Body of pancreas (tissue), 4 donors: ENCODE measurements around the gene TPP1. TPM values are rescaled to one million over a fixed set of nuclear protein-coding genes. Genes with fewer than 3 reads are reported as not detected.

ENCODE experiments used
- ATAC-seq: fragments of 150-250 bp; one replicate; pipeline ENCODE4 v1.9.1; 2016
- DNase-seq, 4 donors: peaks; one replicate each; pipeline ENCODE4 v3.0.0-alpha.2; 2019
- H3K27ac ChIP-seq, 4 donors: fragments of 200-600 bp; sonication (generic); 1 replicate in 3 of 4; 2 replicates in 1 of 4; pipeline versions ENCODE4 v1.5.1 to v1.6.1; 2016 to 2019; ENCODE audit warnings: mild to moderate bottlenecking in 1 of 4, mixed read lengths in 1 of 4, moderate library complexity in 1 of 4
- H3K27me3 ChIP-seq, 2 donors: fragments of 200-600 bp; sonication (generic); one replicate each; pipeline ENCODE4 v1.6.0; 2016; ENCODE audit warnings: mild to moderate bottlenecking in 1 of 2
- H3K36me3 ChIP-seq, 2 donors: fragments of 200-600 bp; sonication (generic); replicated peaks in 1 of 2; 2 replicates each; pipeline ENCODE4 v1.5.1; 2016; ENCODE audit warnings: low read depth in 2 of 2; ENCODE audit not compliant: insufficient read depth in 1 of 2
- H3K4me1 ChIP-seq: fragments of 200-600 bp; sonication (generic); one replicate; pipeline ENCODE4 v1.6.0; 2016
- H3K4me3 ChIP-seq, 2 donors: fragments of 200-600 bp; sonication (generic); 1 replicate in 1 of 2; 2 replicates in 1 of 2; pipeline ENCODE4 v1.5.1; 2016 to 2019
- H3K9me3 ChIP-seq, 3 donors: fragments of 200-600 bp; sonication (generic); 1 replicate in 2 of 3; 2 replicates in 1 of 3; pipeline ENCODE4 v1.5.1; 2016
- POLR2A ChIP-seq, 3 donors: fragments of 450-650 bp; IDR thresholded peaks; one replicate each; pipeline ENCODE4 v1.6.1; 2016; ENCODE audit warnings: antibody characterized with exemption in 3 of 3, mild to moderate bottlenecking in 2 of 3
- whole genome bisulfite sequencing, 2 donors: methylation state at CpG; one replicate each; pipeline ENCODE4 v1.1.5; 2017; 5-methylcytosine and 5-hydroxymethylcytosine counted together
- intact Hi-C: fragments of 100-400 bp; cut with DNase I; formaldehyde crosslinking; loops from one replicate; pipeline ENCODE4 v1.15.1; 2023
- total RNA-seq, 2 donors: library from RNA; depleted of rRNA; stranded (reverse); fragments of >200 nt; gene quantifications; one replicate each; pipeline ENCODE4 v1.1.0, GENCODE V29; 2016
- TF ChIP-seq, protein P1 (sequence below), 7 experiments: fragments of 450-650 bp in 4 of 7; fragments of 200-600 bp in 3 of 7; sonication (generic) in 3 of 7; IDR thresholded peaks; one replicate each; pipeline ENCODE4 v1.5.1; 2016 to 2019; ENCODE audit warnings: antibody characterized with exemption in 7 of 7

TPP1 gene
- total RNA-seq, 2 donors from 2014 or later: 20.8 TPM

DNA sequence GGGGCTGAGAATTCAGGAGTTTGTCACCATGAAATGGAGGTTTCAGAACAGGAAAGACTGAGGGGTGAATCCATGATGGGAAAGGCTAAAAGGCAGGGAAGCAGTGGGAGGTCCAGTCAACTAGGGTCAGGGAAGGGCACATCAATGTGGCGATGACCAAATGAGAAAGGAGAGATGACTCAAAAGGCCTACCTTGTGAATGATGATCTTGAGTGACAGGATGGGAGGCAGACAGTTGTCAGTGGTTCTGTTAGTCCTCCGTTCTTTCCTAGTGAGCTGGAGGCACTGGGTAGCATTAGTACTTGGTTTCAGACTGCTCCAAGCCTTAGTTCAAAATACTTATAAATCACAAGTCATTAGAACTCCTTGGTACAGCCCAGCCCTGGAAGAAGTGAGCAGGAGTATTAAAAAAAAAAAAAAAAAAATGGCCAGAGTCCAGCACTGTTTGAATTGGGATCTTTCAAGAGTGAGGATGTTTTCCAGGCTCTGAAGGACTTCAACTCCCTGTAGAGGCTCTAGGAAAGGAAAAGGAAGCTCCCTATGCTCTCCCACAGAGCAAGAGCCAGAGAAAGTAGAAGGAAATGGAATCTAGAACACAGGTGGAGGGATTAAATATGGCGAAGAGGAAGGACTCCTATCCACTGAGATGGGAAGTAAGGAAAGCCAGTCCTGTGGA is 44.7 kb upstream of the TPP1 start:
- no peak overlapping the region for H3K27ac ChIP-seq
- no peaks in the 10 kb centered on the region for H3K9me3 ChIP-seq
- no peak for ATAC-seq
- H3K4me3 ChIP-seq: no peak overlapping the region
- intact Hi-C loops: no loop called here
- no peaks in the 10 kb centered on the region for H3K36me3 ChIP-seq
- TF ChIP-seq, protein P1, sequence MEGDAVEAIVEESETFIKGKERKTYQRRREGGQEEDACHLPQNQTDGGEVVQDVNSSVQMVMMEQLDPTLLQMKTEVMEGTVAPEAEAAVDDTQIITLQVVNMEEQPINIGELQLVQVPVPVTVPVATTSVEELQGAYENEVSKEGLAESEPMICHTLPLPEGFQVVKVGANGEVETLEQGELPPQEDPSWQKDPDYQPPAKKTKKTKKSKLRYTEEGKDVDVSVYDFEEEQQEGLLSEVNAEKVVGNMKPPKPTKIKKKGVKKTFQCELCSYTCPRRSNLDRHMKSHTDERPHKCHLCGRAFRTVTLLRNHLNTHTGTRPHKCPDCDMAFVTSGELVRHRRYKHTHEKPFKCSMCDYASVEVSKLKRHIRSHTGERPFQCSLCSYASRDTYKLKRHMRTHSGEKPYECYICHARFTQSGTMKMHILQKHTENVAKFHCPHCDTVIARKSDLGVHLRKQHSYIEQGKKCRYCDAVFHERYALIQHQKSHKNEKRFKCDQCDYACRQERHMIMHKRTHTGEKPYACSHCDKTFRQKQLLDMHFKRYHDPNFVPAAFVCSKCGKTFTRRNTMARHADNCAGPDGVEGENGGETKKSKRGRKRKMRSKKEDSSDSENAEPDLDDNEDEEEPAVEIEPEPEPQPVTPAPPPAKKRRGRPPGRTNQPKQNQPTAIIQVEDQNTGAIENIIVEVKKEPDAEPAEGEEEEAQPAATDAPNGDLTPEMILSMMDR (IDR thresholded peaks at IDR 0.05): no peak
- TF ChIP-seq POLR2A (IDR thresholded peaks at IDR 0.05): no peak
- DNase-seq: no peak
- H3K27me3 ChIP-seq: no peaks in the 10 kb centered on the region
- H3K4me1 ChIP-seq: no peaks in the 10 kb centered on the region
- 57 to 88% methylated on average over 2 to 3 of the region's 3 CpGs for WGBS, 2 donors

DNA sequence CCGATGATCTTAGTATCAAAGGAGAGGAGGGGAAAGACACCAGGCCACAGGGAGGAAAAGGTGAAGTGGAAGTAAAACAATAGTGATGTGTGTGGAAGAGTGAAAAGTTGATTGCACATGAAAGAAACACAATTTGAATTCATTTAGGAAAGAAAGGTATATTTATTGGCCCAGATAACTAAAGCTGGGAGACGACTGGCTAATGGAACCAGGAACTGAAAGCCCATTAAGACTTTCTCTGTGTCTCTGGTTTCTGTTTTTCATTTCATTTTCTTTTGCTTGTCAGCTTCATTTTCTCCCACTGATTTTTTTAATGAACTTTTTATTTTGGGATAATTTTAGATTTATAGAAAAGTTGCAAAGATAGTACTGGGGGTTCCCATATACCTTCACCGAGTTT is 41.5 kb upstream of the TPP1 start:
- 78 to 80% methylated on average over 3 of the region's 3 CpGs for WGBS, 2 donors
- Histone ChIP-seq H3K27ac (no peak overlapping the region), H3K27me3 (no peaks in the 10 kb centered on the region), H3K4me1 (no peaks in the 10 kb centered on the region), H3K9me3 (no peaks in the 10 kb centered on the region), H3K4me3 (no peak overlapping the region), H3K36me3 (no peaks in the 10 kb centered on the region)
- no peak for DNase-seq
- intact Hi-C loops: no loop called here
- TF ChIP-seq POLR2A (IDR thresholded peaks at IDR 0.05): no peak
- TF ChIP-seq, protein P1 (IDR thresholded peaks at IDR 0.05): no peak
- ATAC-seq: no peak

DNA sequence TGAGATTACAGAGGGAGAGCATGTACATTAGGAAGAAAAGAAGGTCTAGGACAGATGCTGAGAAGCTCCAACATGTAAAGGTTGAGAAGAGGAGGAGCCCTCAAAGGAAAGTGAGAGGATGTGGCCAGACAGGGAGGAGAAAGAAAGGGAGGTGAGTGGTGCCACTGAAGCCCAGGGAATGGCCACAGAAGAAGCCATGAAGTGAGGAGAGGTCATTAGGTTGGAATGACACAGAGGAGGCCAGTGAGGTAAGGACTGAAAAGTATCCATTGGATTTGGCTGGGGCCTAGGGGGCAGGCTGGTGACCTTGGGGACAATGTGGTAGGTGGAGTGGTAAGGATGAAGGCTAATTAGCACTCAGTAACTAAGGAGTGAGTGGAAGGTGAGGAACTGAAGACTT is 39.4 kb upstream of the TPP1 start:
- no peaks in the 10 kb centered on the region for H3K27me3 ChIP-seq
- no peak overlapping the region for H3K4me3 ChIP-seq
- ATAC-seq (no peak), DNase-seq (no peak)
- peaks cover 12% of the 10 kb centered on the region for H3K4me1 ChIP-seq
- no peaks in the 10 kb centered on the region for H3K9me3 ChIP-seq
- H3K27ac ChIP-seq: no peak overlapping the region
- H3K36me3 ChIP-seq: no peaks in the 10 kb centered on the region
- intact Hi-C loops: no loop called here
- no peak for TF ChIP-seq POLR2A (IDR thresholded peaks at IDR 0.05)
- TF ChIP-seq, protein P1 (IDR thresholded peaks at IDR 0.05): no peak

DNA sequence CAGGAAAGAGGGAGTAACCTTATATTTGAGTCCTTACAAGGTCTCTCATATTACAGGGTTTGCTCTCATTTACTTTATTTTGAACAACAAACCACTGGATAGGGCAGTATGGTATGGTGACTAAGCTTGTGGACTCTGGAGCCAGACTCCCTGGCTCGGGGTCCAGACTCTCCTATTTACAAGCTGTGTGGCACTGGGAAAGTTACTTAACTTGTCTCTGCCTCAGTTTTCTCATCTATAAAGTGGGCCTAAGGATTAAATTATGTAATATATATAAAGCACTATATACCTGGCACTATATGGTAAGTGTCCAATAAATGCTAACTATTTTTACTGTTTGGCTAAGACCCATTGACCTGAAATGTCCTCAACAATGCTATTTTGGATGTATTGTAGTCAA is 38.1 kb upstream of the TPP1 start:
- intact Hi-C loops: no loop called here
- no peak overlapping the region for H3K4me3 ChIP-seq
- no peak overlapping the region for H3K27ac ChIP-seq
- H3K9me3 ChIP-seq: no peaks in the 10 kb centered on the region
- ATAC-seq (no peak), DNase-seq (no peak)
- TF ChIP-seq, protein P1 (IDR thresholded peaks at IDR 0.05): no peak
- no peak for TF ChIP-seq POLR2A (IDR thresholded peaks at IDR 0.05)
- 59 to 75% methylated on average over 1 of the region's 1 CpG for WGBS, 2 donors
- no peaks in the 10 kb centered on the region for H3K36me3 ChIP-seq
- peaks cover 12% of the 10 kb centered on the region for H3K4me1 ChIP-seq
- no peaks in the 10 kb centered on the region for H3K27me3 ChIP-seq

DNA sequence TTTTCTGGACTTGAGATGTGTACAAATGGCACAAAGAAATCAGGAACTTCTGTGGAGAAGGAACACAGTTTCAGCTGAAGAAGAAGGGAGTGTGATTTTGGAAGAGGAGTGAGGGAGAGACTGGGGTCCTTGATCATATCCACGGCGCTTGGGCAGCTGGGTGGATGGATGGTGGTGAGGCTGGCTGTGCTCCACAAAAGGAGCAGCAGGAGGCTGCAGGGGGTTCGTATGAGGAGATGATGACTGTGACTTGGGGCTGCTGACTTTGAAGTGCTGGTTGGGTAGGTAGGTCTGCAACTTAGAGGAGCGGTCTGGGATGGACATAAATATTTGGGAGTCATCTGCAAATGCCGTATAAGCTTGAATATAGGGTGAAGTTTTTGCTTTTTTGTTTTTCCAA is 37.7 kb upstream of the TPP1 start:
- H3K9me3 ChIP-seq: no peaks in the 10 kb centered on the region
- intact Hi-C loops: no loop called here
- H3K27ac ChIP-seq: no peak overlapping the region
- no peaks in the 10 kb centered on the region for H3K36me3 ChIP-seq
- no peak for TF ChIP-seq POLR2A (IDR thresholded peaks at IDR 0.05)
- TF ChIP-seq, protein P1 (IDR thresholded peaks at IDR 0.05): no peak
- no peaks in the 10 kb centered on the region for H3K27me3 ChIP-seq
- DNase-seq (no peak), ATAC-seq (no peak)
- WGBS, 2 donors: 83 to 85% methylated on average over 5 of the region's 5 CpGs
- no peak overlapping the region for H3K4me3 ChIP-seq
- peaks cover 12% of the 10 kb centered on the region for H3K4me1 ChIP-seq
